H9 (cell line): Measurements from ENCODE around the gene YKT6. TPM values are rescaled to one million over a fixed set of nuclear protein-coding genes. Genes with fewer than 3 reads are reported as not detected.
A peak's percentile ranks its signal among the peaks of the same experiment; 100 is the strongest.

Experiments
- DNase-seq: peaks from one replicate; pipeline ENCODE4 v3.0.0-alpha.2; 2017
- H2AFZ ChIP-seq: one replicate; pipeline ENCODE4 v1.6.1; 2013; ENCODE audit warnings: mild to moderate bottlenecking, low read length, control low read depth, moderate library complexity
- H2AK5ac ChIP-seq: 2 replicates; pipeline ENCODE4 v1.6.1; 2013; ENCODE audit warnings: low read length, control low read depth, mixed read lengths; ENCODE audit not compliant: insufficient read length
- H2BK120ac ChIP-seq: one replicate; pipeline ENCODE4 v1.6.1; 2013; ENCODE audit warnings: low read depth, mild to moderate bottlenecking, low read length, control low read depth, inconsistent platforms; ENCODE audit not compliant: poor library complexity, severe bottlenecking
- H2BK12ac ChIP-seq: 2 replicates; pipeline ENCODE4 v1.6.1; 2013; ENCODE audit warnings: low read length, control low read depth, mixed read lengths, low read depth; ENCODE audit not compliant: insufficient read length
- H2BK15ac ChIP-seq: 2 replicates; pipeline ENCODE4 v1.6.1; 2013; ENCODE audit warnings: low read depth, low read length, control low read depth
- H2BK20ac ChIP-seq: one replicate; pipeline ENCODE4 v1.6.1; 2013; ENCODE audit warnings: low read depth, mild to moderate bottlenecking, low read length, control low read depth, inconsistent platforms; ENCODE audit not compliant: poor library complexity, severe bottlenecking
- H2BK5ac ChIP-seq: 2 replicates; pipeline ENCODE4 v1.6.1; 2013; ENCODE audit warnings: low read length, control low read depth, mixed read lengths; ENCODE audit not compliant: insufficient read length
- H3K14ac ChIP-seq: 2 replicates; pipeline ENCODE4 v1.6.1; 2013; ENCODE audit warnings: low read length, control low read depth; ENCODE audit not compliant: insufficient read depth
- H3K18ac ChIP-seq: 2 replicates; pipeline ENCODE4 v1.6.1; 2013; ENCODE audit warnings: low read depth, mild to moderate bottlenecking, mixed read lengths, low read length, control low read depth; ENCODE audit not compliant: insufficient read length
- H3K23ac ChIP-seq: 2 replicates; pipeline ENCODE4 v1.6.1; 2013; ENCODE audit warnings: low read length, control low read depth, mixed read lengths, low read depth; ENCODE audit not compliant: insufficient read length
- H3K23me2 ChIP-seq: 2 replicates; pipeline ENCODE4 v1.6.1; 2013; ENCODE audit warnings: low read depth, mild to moderate bottlenecking, mixed read lengths, low read length, control low read depth; ENCODE audit not compliant: insufficient read length, poor library complexity, severe bottlenecking
- H3K27ac ChIP-seq: 2 replicates; pipeline ENCODE4 v1.5.1; 2013; ENCODE audit warnings: low read length, control low read depth, mixed read lengths, low read depth; ENCODE audit not compliant: insufficient read length
- H3K27me3 ChIP-seq: 2 replicates; pipeline ENCODE4 v1.6.1; 2013; ENCODE audit warnings: low read length, control low read depth, inconsistent platforms; ENCODE audit not compliant: insufficient read depth
- H3K4ac ChIP-seq: 2 replicates; pipeline ENCODE4 v1.6.1; 2013; ENCODE audit warnings: low read depth, mild to moderate bottlenecking, control low read depth, inconsistent platforms, low read length, moderate library complexity
- H3K4me1 ChIP-seq: 2 replicates; pipeline ENCODE4 v1.6.1; 2013; ENCODE audit warnings: low read length, control low read depth, inconsistent platforms; ENCODE audit not compliant: insufficient read depth
- H3K4me2 ChIP-seq: 2 replicates; pipeline ENCODE4 v1.6.1; 2013; ENCODE audit warnings: low read length, control low read depth, mixed read lengths; ENCODE audit not compliant: insufficient read length, insufficient read depth
- H3K56ac ChIP-seq: 2 replicates; pipeline ENCODE4 v1.6.1; 2013; ENCODE audit warnings: low read depth, mild to moderate bottlenecking, mixed read lengths, low read length, control low read depth; ENCODE audit not compliant: insufficient read length
- H3K79me1 ChIP-seq: 2 replicates; pipeline ENCODE4 v1.6.1; 2013; ENCODE audit warnings: low read depth, mild to moderate bottlenecking, moderate library complexity, low read length, control low read depth, inconsistent platforms; ENCODE audit not compliant: insufficient read depth, poor library complexity, severe bottlenecking
- H3K79me2 ChIP-seq: 2 replicates; pipeline ENCODE4 v1.6.1; 2013; ENCODE audit warnings: low read length, control low read depth, inconsistent platforms; ENCODE audit not compliant: insufficient read depth
- H3K9ac ChIP-seq: 2 replicates; pipeline ENCODE4 v1.6.1; 2013; ENCODE audit warnings: low read length, control low read depth, mixed read lengths; ENCODE audit not compliant: insufficient read length; ENCODE audit errors: extremely low read depth
- H3K9me3 ChIP-seq: one replicate; pipeline ENCODE4 v1.6.1; 2013; ENCODE audit warnings: low read depth, low read length, inconsistent platforms; ENCODE audit not compliant: control insufficient read depth
- H3T11ph ChIP-seq: one replicate; pipeline ENCODE4 v1.6.1; 2013; ENCODE audit warnings: mild to moderate bottlenecking, low read length, control low read depth, inconsistent platforms
- H4K20me1 ChIP-seq: one replicate; pipeline ENCODE4 v1.6.1; 2013; ENCODE audit not compliant: control insufficient read depth, insufficient read length, insufficient read depth
- H4K5ac ChIP-seq: 2 replicates; pipeline ENCODE4 v1.6.1; 2013; ENCODE audit warnings: low read depth, mild to moderate bottlenecking, mixed read lengths, low read length, control low read depth; ENCODE audit not compliant: insufficient read length
- H4K8ac ChIP-seq: replicated peaks from 2 replicates; pipeline ENCODE4 v1.6.1; 2013; ENCODE audit warnings: low read length, control low read depth, mixed read lengths, low read depth; ENCODE audit not compliant: insufficient read length
- H4K91ac ChIP-seq: 2 replicates; pipeline ENCODE4 v1.6.1; 2013; ENCODE audit warnings: low read depth, mild to moderate bottlenecking, moderate library complexity, mixed read lengths, low read length, control low read depth; ENCODE audit not compliant: insufficient read length
- H3K27ac Mint-ChIP-seq, 3 experiments: 2 replicates in 2 of 3; 3 replicates in 1 of 3; pipeline ENCODE4 v1.8.0; 2020 to 2021; ENCODE audit warnings: mixed read lengths in 3 of 3, mild to moderate bottlenecking in 1 of 3, moderate library complexity in 1 of 3
- H3K27me3 Mint-ChIP-seq: 2 replicates; pipeline ENCODE4 v1.8.0; 2021; ENCODE audit warnings: low read depth, mild to moderate bottlenecking, moderate library complexity, mixed read lengths
- H3K36me3 Mint-ChIP-seq, 3 experiments: 2 replicates in 2 of 3; 3 replicates in 1 of 3; pipeline ENCODE4 v1.8.0; 2020 to 2021; ENCODE audit warnings: low read depth in 3 of 3, mixed read lengths in 3 of 3; ENCODE audit not compliant: insufficient read depth in 1 of 3
- H3K4me1 Mint-ChIP-seq, 2 experiments: 2 replicates each; pipeline ENCODE4 v1.8.0; 2020; ENCODE audit warnings: mixed read lengths in 2 of 2
- H3K4me3 Mint-ChIP-seq, 2 experiments: 2 replicates in 1 of 2; 3 replicates in 1 of 2; pipeline ENCODE4 v1.8.0; 2020 to 2021; ENCODE audit warnings: mild to moderate bottlenecking in 2 of 2, mixed read lengths in 2 of 2, moderate library complexity in 1 of 2
- H3K9me3 Mint-ChIP-seq, 2 experiments: 2 replicates in 1 of 2; 3 replicates in 1 of 2; pipeline ENCODE4 v1.8.0; 2020; ENCODE audit warnings: mild to moderate bottlenecking in 2 of 2, mixed read lengths in 2 of 2, moderate library complexity in 1 of 2
- WGBS: extraction: QIAGEN DNeasy Blood & Tissue Kit; methylation state at CpG from one replicate; pipeline ENCODE4 v1.1.7; 2013; ENCODE audit warnings: missing lambda C conversion rate, low lambda C conversion rate, mixed read lengths; ENCODE audit not compliant: insufficient read length; ENCODE audit errors: extremely low coverage; 5-methylcytosine and 5-hydroxymethylcytosine counted together
- total RNA-seq: library from RNA; stranded (reverse); gene quantifications from 2 replicates; pipeline ENCODE4 v1.2.1, GENCODE V29; 2021
- TF ChIP-seq, protein P1 (sequence below): fragments of 200-600 bp; sonication (generic); conservative IDR thresholded peaks from 3 replicates; pipeline ENCODE4 v1.8.0; 2021; ENCODE audit warnings: antibody characterized with exemption, mild to moderate bottlenecking

The YKT6 gene
- total RNA-seq, 1 experiment from 2014 or later = 104 TPM

DNA sequence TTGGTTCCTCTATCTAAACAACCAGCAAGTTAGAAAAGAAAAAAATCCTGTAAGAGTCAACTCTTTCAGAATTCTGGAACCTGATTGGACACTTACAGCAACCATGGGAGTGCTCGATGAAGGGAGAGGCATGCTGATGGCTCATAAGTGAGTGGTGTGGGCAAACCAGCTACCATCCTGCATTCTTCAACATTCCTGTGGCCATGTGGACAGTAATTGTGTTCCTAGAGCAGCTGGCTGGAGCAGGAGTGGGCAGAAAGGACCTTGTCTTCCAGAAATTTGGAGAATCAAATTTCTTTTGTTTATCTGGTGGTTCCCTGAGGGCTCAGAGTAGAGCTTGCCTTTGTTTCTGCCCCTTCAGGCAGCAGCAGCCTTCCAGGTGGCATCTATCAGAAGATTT, 37.2 kb upstream of the YKT6 start:
- no peak overlapping the region for H3K4me2 ChIP-seq
- peak; percentile 22 for DNase-seq

More for the DNA sequence above, 37.2 kb upstream of the YKT6 start:
- no peak overlapping the region for H4K5ac ChIP-seq
- H3K23ac ChIP-seq = no peak overlapping the region
- Mint-ChIP-seq H3K4me3 (no peak overlapping the region), H3K36me3 (no peaks in the 10 kb centered on the region), H3K27me3 (peaks cover 18% of the 10 kb centered on the region), H3K27ac (no peak overlapping the region), H3K9me3 (no peaks in the 10 kb centered on the region), H3K4me1 (peaks cover 11% of the 10 kb centered on the region in 2 experiments)
- H4K8ac ChIP-seq = no peak overlapping the region
- no peak overlapping the region for H4K91ac ChIP-seq
- WGBS = no CpG with 5 or more reads among the region's 1 CpG
- TF ChIP-seq, protein P1, sequence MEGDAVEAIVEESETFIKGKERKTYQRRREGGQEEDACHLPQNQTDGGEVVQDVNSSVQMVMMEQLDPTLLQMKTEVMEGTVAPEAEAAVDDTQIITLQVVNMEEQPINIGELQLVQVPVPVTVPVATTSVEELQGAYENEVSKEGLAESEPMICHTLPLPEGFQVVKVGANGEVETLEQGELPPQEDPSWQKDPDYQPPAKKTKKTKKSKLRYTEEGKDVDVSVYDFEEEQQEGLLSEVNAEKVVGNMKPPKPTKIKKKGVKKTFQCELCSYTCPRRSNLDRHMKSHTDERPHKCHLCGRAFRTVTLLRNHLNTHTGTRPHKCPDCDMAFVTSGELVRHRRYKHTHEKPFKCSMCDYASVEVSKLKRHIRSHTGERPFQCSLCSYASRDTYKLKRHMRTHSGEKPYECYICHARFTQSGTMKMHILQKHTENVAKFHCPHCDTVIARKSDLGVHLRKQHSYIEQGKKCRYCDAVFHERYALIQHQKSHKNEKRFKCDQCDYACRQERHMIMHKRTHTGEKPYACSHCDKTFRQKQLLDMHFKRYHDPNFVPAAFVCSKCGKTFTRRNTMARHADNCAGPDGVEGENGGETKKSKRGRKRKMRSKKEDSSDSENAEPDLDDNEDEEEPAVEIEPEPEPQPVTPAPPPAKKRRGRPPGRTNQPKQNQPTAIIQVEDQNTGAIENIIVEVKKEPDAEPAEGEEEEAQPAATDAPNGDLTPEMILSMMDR = no peak
- H2AFZ ChIP-seq = no peak overlapping the region
- no peaks in the 10 kb centered on the region for H3K79me1 ChIP-seq
- no peaks in the 10 kb centered on the region; the same call in 1 of the 2 replicates for H3K4me1 ChIP-seq
- H3K27ac ChIP-seq = no peak overlapping the region
- H2BK12ac ChIP-seq = no peak overlapping the region
- no peak overlapping the region for H2BK120ac ChIP-seq
- no peak overlapping the region for H2BK15ac ChIP-seq
- no peaks in the 10 kb centered on the region for H4K20me1 ChIP-seq
- no peak overlapping the region for H2BK5ac ChIP-seq
- H3K18ac ChIP-seq = peak overlapping the region; percentile 28
- H2AK5ac ChIP-seq = no peak overlapping the region
- H3K79me2 ChIP-seq = no peaks in the 10 kb centered on the region
- no peak overlapping the region for H3K9ac ChIP-seq
- no peak overlapping the region for H2BK20ac ChIP-seq
- H3K56ac ChIP-seq = no peak overlapping the region
- H3K23me2 ChIP-seq = no peaks in the 10 kb centered on the region
- no peak overlapping the region for H3T11ph ChIP-seq
- H3K14ac ChIP-seq = no peak overlapping the region
- no peak overlapping the region for H3K4ac ChIP-seq
- no peaks in the 10 kb centered on the region; the same call in 1 of the 2 replicates for H3K27me3 ChIP-seq
- no peaks in the 10 kb centered on the region for H3K9me3 ChIP-seq
